A549 (cell line): Measurements from ENCODE around the gene MPRIP. TPM values are rescaled to one million over a fixed set of nuclear protein-coding genes. Genes with fewer than 3 reads are reported as not detected.

Experiments
- ATAC-seq, 2 experiments: fragments of 200-7000 bp in 1 of 2; fragments of >200 bp in 1 of 2; cut with Nextera tagmentation in 1 of 2; cut with Tn5 transposase in 1 of 2; 3 replicates each; pipeline versions ENCODE4 v1.8.0 to v1.9.1; 2018 to 2020; ENCODE audit warnings: mild to moderate bottlenecking in 1 of 2, moderate library complexity in 1 of 2
- CTCF ChIA-PET: fragments of 300-600 bp; sonication (Branson Sonifier 250); formaldehyde crosslinking; extraction: SDS; loops from one replicate; lab custom pipeline; 2021; ENCODE audit warnings: antibody characterized with exemption, inconsistent platforms; lab: Yijun Ruan, JAX
- POLR2A ChIA-PET: fragments of 350-600 bp; formaldehyde crosslinking; extraction: SDS; loops from one replicate; lab custom pipeline; 2021; ENCODE audit warnings: antibody characterized with exemption, inconsistent platforms; lab: Yijun Ruan, JAX
- DNase-seq, 2 experiments: peaks; one replicate each; pipeline versions ENCODE4 v3.0.0 to v3.0.0-alpha.2; 2011 to 2016; ENCODE audit warnings: low read depth in 1 of 2, low spot score in 1 of 2
- FAIRE-seq: peaks from 2 replicates; lab custom pipeline; 2011; peaks lifted over from hg19 to GRCh38; lab: Jason Lieb, UNC
- H3K27ac ChIP-seq, 2 experiments: fragments of >200 bp; sonication (Bioruptor Twin); formaldehyde crosslinking; 3 replicates each; pipeline ENCODE4 v1.5.1; 2016 to 2017
- H3K4me1 ChIP-seq: fragments of >200 bp; sonication (Bioruptor Twin); formaldehyde crosslinking; 3 replicates; pipeline ENCODE4 v1.6.1; 2016
- H3K4me2 ChIP-seq: fragments of >200 bp; sonication (Bioruptor Twin); formaldehyde crosslinking; 3 replicates; pipeline ENCODE4 v1.6.1; 2016
- H3K4me3 ChIP-seq: fragments of >200 bp; sonication (Bioruptor Twin); formaldehyde crosslinking; 3 replicates; pipeline ENCODE4 v1.5.1; 2016
- H3K9me3 ChIP-seq: fragments of >200 bp; sonication (Bioruptor Twin); formaldehyde crosslinking; 3 replicates; pipeline ENCODE4 v1.6.1; 2016
- CEBPB ChIP-seq, 2 experiments: fragments of >200 bp in 1 of 2; sonication (Bioruptor Twin) in 1 of 2; formaldehyde crosslinking in 1 of 2; IDR thresholded peaks; 2 replicates each; pipeline ENCODE4 v1.6.1; 2012 to 2016
- EP300 ChIP-seq, 2 experiments: fragments of >200 bp; sonication (Bioruptor Twin); formaldehyde crosslinking; IDR thresholded peaks; 2 replicates in 1 of 2; 3 replicates in 1 of 2; pipeline ENCODE4 v1.6.1; 2016 to 2017
- FOSB ChIP-seq: fragments of 250-450 bp; sonication (Bioruptor Pico); IDR thresholded peaks from 2 replicates; pipeline ENCODE4 v1.5.0; 2020; ENCODE audit warnings: mild to moderate bottlenecking, moderate library complexity
- FOXS1 ChIP-seq: fragments of 250-450 bp; sonication (Bioruptor Pico); IDR thresholded peaks from 2 replicates; pipeline ENCODE4 v1.5.0; 2020; ENCODE audit warnings: mild to moderate bottlenecking, moderate library complexity
- HOXB13 ChIP-seq: fragments of 250-450 bp; sonication (Bioruptor Pico); IDR thresholded peaks from 2 replicates; pipeline ENCODE4 v1.5.0; 2020; ENCODE audit warnings: low read depth, mild to moderate bottlenecking, moderate library complexity
- NFE2L2 ChIP-seq: fragments of 150-350 bp; conservative IDR thresholded peaks from 2 replicates; pipeline ENCODE4 v1.6.1; 2014; ENCODE audit warnings: low read length
- NR3C1 ChIP-seq: fragments of >200 bp; sonication (Bioruptor Twin); formaldehyde crosslinking; IDR thresholded peaks from 3 replicates; pipeline ENCODE4 v1.6.1; 2017
- PHF8 ChIP-seq: fragments of 200-600 bp; sonication (generic); IDR thresholded peaks from 2 replicates; pipeline ENCODE4 v1.6.1; 2016; ENCODE audit warnings: low read depth, mild to moderate bottlenecking, antibody characterized with exemption, moderate library complexity, borderline replicate concordance
- POLR2A ChIP-seq: IDR thresholded peaks from 2 replicates; pipeline ENCODE4 v1.6.1; 2012; ENCODE audit warnings: mild to moderate bottlenecking, low read length
- POLR2AphosphoS2 ChIP-seq: conservative IDR thresholded peaks from 2 replicates; pipeline ENCODE4 v1.6.1; 2012; ENCODE audit warnings: low read length, improper control_type of control experiment, inconsistent platforms
- RARB ChIP-seq: fragments of 250-450 bp; sonication (Bioruptor Pico); IDR thresholded peaks from 2 replicates; pipeline ENCODE4 v1.8.0; 2021; ENCODE audit warnings: mild to moderate bottlenecking, moderate library complexity
- RNF2 ChIP-seq: fragments of 200-600 bp; sonication (generic); IDR thresholded peaks from 2 replicates; pipeline ENCODE4 v1.6.1; 2016; ENCODE audit warnings: low read depth, mild to moderate bottlenecking, antibody characterized with exemption, moderate library complexity, borderline replicate concordance
- SREBF2 ChIP-seq: fragments of 450-650 bp; IDR thresholded peaks from 2 replicates; pipeline ENCODE4 v1.6.1; 2014; ENCODE audit warnings: mild to moderate bottlenecking, moderate library complexity
- ZC3H11A ChIP-seq: fragments of 450-650 bp; IDR thresholded peaks from 2 replicates; pipeline ENCODE4 v1.6.1; 2014; ENCODE audit warnings: antibody characterized with exemption, mild to moderate bottlenecking
- WGBS: methylation state at CpG from one replicate; pipeline ENCODE4 v1.1.6; 2017; ENCODE audit errors: missing lambda C conversion rate; 5-methylcytosine and 5-hydroxymethylcytosine counted together
- polyA plus RNA-seq, 4 experiments: library from polyadenylated mRNA; depleted of rRNA in 3 of 4; stranded (reverse); fragments of >200 nt; fragmentation: RNase III in 1 of 4; extraction: RNeasy Plus Mini Kit Qiagen cat#74134 plus additional on column Dnase treatment in 1 of 4; gene quantifications; 2 replicates in 3 of 4; 3 replicates in 1 of 4; pipeline ENCODE4 v1.2.3, GENCODE V29; 2011 to 2017
- TF ChIP-seq, protein P1 (sequence below): fragments of 200-600 bp; sonication (generic); IDR thresholded peaks from 2 replicates; pipeline ENCODE4 v1.6.1; 2016; ENCODE audit warnings: antibody characterized with exemption, mild to moderate bottlenecking, moderate library complexity
- TF ChIP-seq, protein P2 (sequence below): IDR thresholded peaks from 2 replicates; pipeline ENCODE4 v1.6.1; 2012

Gene MPRIP
- polyA plus RNA-seq, 2 of the 4 experiments (the other 2 are of a cell fraction), result 147 to 228 TPM

- TF ChIP-seq NFE2L2 (no peak), POLR2AphosphoS2 (peak; percentile 63; the same call in 1 of the 2 replicates), EP300 (IDR thresholded peaks at IDR 0.05) (no peak), CEBPB (IDR thresholded peaks at IDR 0.05) (no peak), SREBF2 (no peak)
- TF ChIP-seq, protein P1, sequence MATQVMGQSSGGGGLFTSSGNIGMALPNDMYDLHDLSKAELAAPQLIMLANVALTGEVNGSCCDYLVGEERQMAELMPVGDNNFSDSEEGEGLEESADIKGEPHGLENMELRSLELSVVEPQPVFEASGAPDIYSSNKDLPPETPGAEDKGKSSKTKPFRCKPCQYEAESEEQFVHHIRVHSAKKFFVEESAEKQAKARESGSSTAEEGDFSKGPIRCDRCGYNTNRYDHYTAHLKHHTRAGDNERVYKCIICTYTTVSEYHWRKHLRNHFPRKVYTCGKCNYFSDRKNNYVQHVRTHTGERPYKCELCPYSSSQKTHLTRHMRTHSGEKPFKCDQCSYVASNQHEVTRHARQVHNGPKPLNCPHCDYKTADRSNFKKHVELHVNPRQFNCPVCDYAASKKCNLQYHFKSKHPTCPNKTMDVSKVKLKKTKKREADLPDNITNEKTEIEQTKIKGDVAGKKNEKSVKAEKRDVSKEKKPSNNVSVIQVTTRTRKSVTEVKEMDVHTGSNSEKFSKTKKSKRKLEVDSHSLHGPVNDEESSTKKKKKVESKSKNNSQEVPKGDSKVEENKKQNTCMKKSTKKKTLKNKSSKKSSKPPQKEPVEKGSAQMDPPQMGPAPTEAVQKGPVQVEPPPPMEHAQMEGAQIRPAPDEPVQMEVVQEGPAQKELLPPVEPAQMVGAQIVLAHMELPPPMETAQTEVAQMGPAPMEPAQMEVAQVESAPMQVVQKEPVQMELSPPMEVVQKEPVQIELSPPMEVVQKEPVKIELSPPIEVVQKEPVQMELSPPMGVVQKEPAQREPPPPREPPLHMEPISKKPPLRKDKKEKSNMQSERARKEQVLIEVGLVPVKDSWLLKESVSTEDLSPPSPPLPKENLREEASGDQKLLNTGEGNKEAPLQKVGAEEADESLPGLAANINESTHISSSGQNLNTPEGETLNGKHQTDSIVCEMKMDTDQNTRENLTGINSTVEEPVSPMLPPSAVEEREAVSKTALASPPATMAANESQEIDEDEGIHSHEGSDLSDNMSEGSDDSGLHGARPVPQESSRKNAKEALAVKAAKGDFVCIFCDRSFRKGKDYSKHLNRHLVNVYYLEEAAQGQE, result no peak
- H3K4me2 ChIP-seq, result no peak overlapping the region
- ChIA-PET CTCF (interaction anchor here (1.0 to 2.4 kb wide), 2 partner anchors 16 to 58 kb away, joined by 3 to 10 read pairs; partner anchors contain the start of gene MPRIP), POLR2A (no interaction called here)
- no peak overlapping the region for H3K4me3 ChIP-seq
- DNase-seq (no peak), ATAC-seq (no peak), FAIRE-seq (no peak)
- 98% methylated on average over 6 of the region's 6 CpGs for WGBS
- peak overlapping the region in 1 of 2 experiments; percentile 31; a peak in 2 of 6 replicates for H3K27ac ChIP-seq
- H3K4me1 ChIP-seq, result peaks cover 99% of the 10 kb centered on the region
- H3K9me3 ChIP-seq, result no peaks in the 10 kb centered on the region
Measured at GRCh38 chr17:17058304-17058703, 16.0 kb downstream of the MPRIP start.

GRCh38 chr17:17059301-17059890, 17.1 kb downstream of the MPRIP start:
- CTCF ChIA-PET, result interaction anchor here (0.6 to 2.4 kb wide), 2 partner anchors 59 to 1062 kb away, joined by 3 to 10 read pairs; no protein-coding TSS in a partner anchor
- 0 out of 6 replicates have a peak overlapping the region, but pooled peaks of 1 of the 2 experiments have one; percentile 49 for H3K27ac ChIP-seq
- no peak for ATAC-seq
- 86% methylated on average over 10 of the region's 10 CpGs for WGBS
- no peak overlapping the region for H3K4me3 ChIP-seq
- H3K4me1 ChIP-seq, result peaks cover 99% of the 10 kb centered on the region
- H3K9me3 ChIP-seq, result no peaks in the 10 kb centered on the region
- TF ChIP-seq PHF8 (no peak), FOXS1 (no peak), POLR2AphosphoS2 (peak; percentile 42; the same call in 1 of the 2 replicates), HOXB13 (CRISPR knock-in tag) (no peak)
- TF ChIP-seq, all 56 proteins: peak for 1
- DNase-seq (no peak), FAIRE-seq (no peak)
- no peak overlapping the region for H3K4me2 ChIP-seq
- POLR2A ChIA-PET, result no interaction called here

DNA sequence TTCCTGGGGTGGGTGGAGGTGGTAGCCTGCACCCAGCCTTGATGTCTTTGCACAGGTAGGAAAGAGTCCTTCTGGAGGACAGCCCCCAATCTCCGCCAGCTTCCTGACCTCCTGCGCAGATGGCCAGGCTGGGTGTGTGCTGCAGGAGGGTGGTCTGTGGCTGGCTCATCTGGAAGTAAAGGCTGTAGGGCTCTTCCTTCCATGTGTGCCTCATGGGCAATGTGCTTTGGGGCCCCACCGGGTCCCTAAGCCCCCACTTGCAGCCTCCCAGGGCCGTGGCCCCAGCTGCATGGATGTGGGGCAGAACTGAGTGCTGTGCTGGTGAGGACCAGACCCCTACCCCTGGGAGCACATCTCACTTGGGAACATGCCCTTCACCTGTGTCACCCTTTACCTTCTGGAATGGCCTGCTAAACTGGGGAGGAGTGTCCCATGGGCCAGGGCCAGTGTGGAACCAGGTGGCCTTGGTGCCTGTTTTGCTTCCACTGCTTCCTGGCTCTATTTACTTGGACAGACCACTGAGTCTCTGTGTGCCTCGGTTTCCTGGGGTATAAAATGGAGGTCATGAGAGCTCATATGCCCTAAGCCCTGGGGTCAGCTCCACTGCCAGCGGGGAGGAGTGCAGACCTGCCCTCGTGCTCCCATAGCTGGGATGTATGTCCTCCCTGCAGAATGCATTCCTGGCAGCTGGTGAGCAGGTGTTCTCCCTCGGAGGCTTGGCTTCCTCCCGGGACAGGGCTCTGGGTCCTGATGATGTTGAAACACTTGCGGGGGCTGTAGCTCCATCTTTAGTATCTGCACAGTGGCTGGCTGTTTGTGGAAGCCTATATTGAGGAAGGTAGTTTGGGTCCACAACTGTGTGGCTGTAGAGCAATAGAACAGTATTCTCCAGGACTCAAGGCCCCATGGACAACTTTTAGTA, 18.0 kb downstream of the MPRIP start:
- TF ChIP-seq FOSB, result 0 out of 2 replicates have a peak, but pooled peaks have one; percentile 55
- TF ChIP-seq ZC3H11A, result no peak
- no peak for TF ChIP-seq POLR2A
- TF ChIP-seq NR3C1, result no peak
- TF ChIP-seq, protein P2, sequence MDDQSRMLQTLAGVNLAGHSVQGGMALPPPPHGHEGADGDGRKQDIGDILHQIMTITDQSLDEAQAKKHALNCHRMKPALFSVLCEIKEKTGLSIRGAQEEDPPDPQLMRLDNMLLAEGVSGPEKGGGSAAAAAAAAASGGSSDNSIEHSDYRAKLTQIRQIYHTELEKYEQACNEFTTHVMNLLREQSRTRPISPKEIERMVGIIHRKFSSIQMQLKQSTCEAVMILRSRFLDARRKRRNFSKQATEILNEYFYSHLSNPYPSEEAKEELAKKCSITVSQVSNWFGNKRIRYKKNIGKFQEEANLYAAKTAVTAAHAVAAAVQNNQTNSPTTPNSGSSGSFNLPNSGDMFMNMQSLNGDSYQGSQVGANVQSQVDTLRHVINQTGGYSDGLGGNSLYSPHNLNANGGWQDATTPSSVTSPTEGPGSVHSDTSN, result no peak
- TF ChIP-seq RARB (CRISPR knock-in tag), result no peak
- no peak for TF ChIP-seq PHF8
- no peak for TF ChIP-seq RNF2
- TF ChIP-seq, all 56 proteins: peak for 1
- no peak overlapping the region for H3K4me3 ChIP-seq
- H3K4me1 ChIP-seq, result peaks cover 100% of the 10 kb centered on the region
- ChIA-PET POLR2A (no interaction called here), CTCF (interaction anchor here (1.5 kb wide), 1 partner anchor 8 kb away, joined by 4 read pairs; no protein-coding TSS in a partner anchor)
- DNase-seq, result no peak
- H3K27ac ChIP-seq, result peak overlapping the region in 1 of 2 experiments; percentile 49; a peak in 1 of 6 replicates
- ATAC-seq, result no peak
- H3K4me2 ChIP-seq, result no peak overlapping the region
- FAIRE-seq, result no peak
- H3K9me3 ChIP-seq, result no peaks in the 10 kb centered on the region
- WGBS, result 89% methylated on average over 10 of the region's 10 CpGs
